Retinal pigment epithelial cell (primary cell): ENCODE results near the gene ZSWIM1.
"Not testable (repeated sequence)": the region's sequence is repeated elsewhere in the genome, so short reads cannot be mapped to it uniquely, and the experiment has no call there.

Experiments
- DNase-seq: peaks from one replicate; pipeline ENCODE4 v3.0.0-alpha.2; 2010; ENCODE audit warnings: low read depth
- H3K4me3 ChIP-seq: 2 replicates; pipeline ENCODE4 v1.5.1; 2011; ENCODE audit warnings: mild to moderate bottlenecking, low read length, control low read depth, moderate library complexity
- CTCF ChIP-seq: conservative IDR thresholded peaks from 2 replicates; pipeline ENCODE4 v1.5.1; 2011; ENCODE audit warnings: low read depth, low read length, control low read depth, inconsistent platforms

Gene ZSWIM1

GRCh38 chr20:45894797-45895196 lies 13.8 kb downstream of the ZSWIM1 start:
- DNase-seq: no peak
- TF ChIP-seq CTCF: no peak
- H3K4me3 ChIP-seq: no peak overlapping the region

DNA sequence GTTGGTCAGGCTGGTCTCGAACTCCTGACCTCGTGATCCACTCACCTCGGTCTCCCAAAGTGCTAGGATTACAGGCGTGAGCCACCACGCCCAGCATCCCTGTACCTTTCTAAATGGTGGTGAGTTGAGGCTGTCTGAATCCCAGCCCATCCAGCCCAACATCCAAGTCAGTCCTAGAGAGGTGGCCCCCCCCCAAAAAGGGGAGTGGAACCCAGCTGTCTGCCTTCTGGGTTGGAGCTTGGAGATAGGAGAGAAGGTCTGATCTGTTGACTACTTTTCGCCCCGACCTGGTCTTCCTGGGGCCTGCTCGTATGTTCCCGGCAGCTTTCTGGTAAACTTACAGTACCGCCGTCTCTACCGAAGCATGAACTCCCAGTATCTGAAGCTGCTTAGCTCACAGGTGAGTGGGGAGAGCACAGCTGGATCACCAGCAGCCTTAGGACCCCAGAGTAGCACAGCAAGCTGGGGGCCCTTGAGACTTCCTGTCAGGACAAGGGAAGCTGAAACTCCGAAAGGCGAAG lies 15.7 kb downstream of the ZSWIM1 start:
- no peak for DNase-seq
- no peak overlapping the region for H3K4me3 ChIP-seq
- TF ChIP-seq CTCF: no peak

- DNase-seq: no peak
- no peak for TF ChIP-seq CTCF
- H3K4me3 ChIP-seq: no peak overlapping the region
These were observed 16.3 kb downstream of the ZSWIM1 start for GRCh38 chr20:45897289-45897688.

GRCh38 chr20:45897692-45898091 lies 16.7 kb downstream of the ZSWIM1 start:
- TF ChIP-seq CTCF: no peak
- no peak overlapping the region for H3K4me3 ChIP-seq
- DNase-seq: no peak

- DNase-seq: no peak
- H3K4me3 ChIP-seq: no peak overlapping the region
- TF ChIP-seq CTCF: no peak
These were observed 17.3 kb downstream of the ZSWIM1 start for GRCh38 chr20:45898285-45898684.

GRCh38 chr20:45899046-45899835 lies 18.2 kb downstream of the ZSWIM1 start:
- TF ChIP-seq CTCF: no peak
- no peak for DNase-seq
- H3K4me3 ChIP-seq: no peak overlapping the region

DNA sequence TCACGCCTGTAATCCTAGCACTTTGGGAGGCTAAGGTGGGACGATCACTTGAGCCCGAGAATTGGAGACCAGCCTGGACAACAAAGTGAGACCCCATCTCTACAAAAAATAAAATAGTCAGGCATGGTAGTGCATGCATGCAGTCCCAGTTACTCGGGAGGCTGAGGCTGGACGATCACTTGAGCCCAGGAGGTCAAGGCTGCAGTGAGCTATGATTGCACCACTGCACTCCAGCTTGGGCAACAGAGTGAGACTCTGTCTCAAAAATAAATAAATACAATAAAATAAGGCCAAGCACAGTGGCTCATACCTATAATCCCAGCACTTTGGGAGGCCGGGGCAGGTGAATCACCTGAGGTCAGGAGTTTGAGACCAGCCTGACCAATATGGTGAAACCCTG lies 20.3 kb downstream of the ZSWIM1 start:
- DNase-seq, H3K4me3 ChIP-seq: not testable (repeated sequence)
